Ishikawa (cell line): Measurements from ENCODE around the gene DIO2.

ENCODE experiments used
- CEBPB ChIP-seq: IDR thresholded peaks from 2 replicates; pipeline ENCODE4 v1.6.1; 2012
- CREB1 ChIP-seq: IDR thresholded peaks from 2 replicates; pipeline ENCODE4 v1.6.1; 2012; ENCODE audit warnings: low read depth
- EGR1 ChIP-seq: IDR thresholded peaks from 2 replicates; pipeline ENCODE4 v1.6.1; 2012
- EP300 ChIP-seq: IDR thresholded peaks from 2 replicates; pipeline ENCODE4 v1.6.1; 2012; ENCODE audit warnings: borderline replicate concordance
- FOXM1 ChIP-seq: IDR thresholded peaks from 2 replicates; pipeline ENCODE4 v1.6.1; 2012; ENCODE audit warnings: low read depth, borderline replicate concordance
- MAX ChIP-seq: IDR thresholded peaks from 2 replicates; pipeline ENCODE4 v1.6.1; 2012
- NFIC ChIP-seq: IDR thresholded peaks from 2 replicates; pipeline ENCODE4 v1.6.1; 2012
- RAD21 ChIP-seq: IDR thresholded peaks from 2 replicates; pipeline ENCODE4 v1.6.1; 2012; ENCODE audit warnings: low read depth
- REST ChIP-seq: IDR thresholded peaks from 2 replicates; pipeline ENCODE4 v1.6.1; 2012; ENCODE audit warnings: low read depth, mild to moderate bottlenecking
- TAF1 ChIP-seq: IDR thresholded peaks from 2 replicates; pipeline ENCODE4 v1.6.1; 2012; ENCODE audit warnings: low read depth, mild to moderate bottlenecking
- TCF12 ChIP-seq: IDR thresholded peaks from 2 replicates; pipeline ENCODE4 v1.6.1; 2012; ENCODE audit warnings: low read depth
- TEAD4 ChIP-seq: IDR thresholded peaks from 2 replicates; pipeline ENCODE4 v1.6.1; 2012
- USF1 ChIP-seq: IDR thresholded peaks from 2 replicates; pipeline ENCODE4 v1.6.1; 2012
- YY1 ChIP-seq: IDR thresholded peaks from 2 replicates; pipeline ENCODE4 v1.6.1; 2012; ENCODE audit warnings: low read depth

GRCh38 chr14:80237143-80237542 lies 25.8 kb upstream of the DIO2 start:
- TF ChIP-seq EP300 (no peak), CREB1 (no peak), TAF1 (no peak), REST (no peak), USF1 (no peak), YY1 (no peak), EGR1 (no peak), CEBPB (no peak), RAD21 (no peak), NFIC (no peak), TEAD4 (no peak), FOXM1 (no peak), MAX (no peak), TCF12 (no peak)
